ENCODE results near the gene TMEM184B. TPM values are rescaled to one million over a fixed set of nuclear protein-coding genes. Genes with fewer than 3 reads are reported as not detected.

TMEM184B gene
- total RNA-seq, 1 experiment from 2014 or later, result 54.2 TPM

DNA sequence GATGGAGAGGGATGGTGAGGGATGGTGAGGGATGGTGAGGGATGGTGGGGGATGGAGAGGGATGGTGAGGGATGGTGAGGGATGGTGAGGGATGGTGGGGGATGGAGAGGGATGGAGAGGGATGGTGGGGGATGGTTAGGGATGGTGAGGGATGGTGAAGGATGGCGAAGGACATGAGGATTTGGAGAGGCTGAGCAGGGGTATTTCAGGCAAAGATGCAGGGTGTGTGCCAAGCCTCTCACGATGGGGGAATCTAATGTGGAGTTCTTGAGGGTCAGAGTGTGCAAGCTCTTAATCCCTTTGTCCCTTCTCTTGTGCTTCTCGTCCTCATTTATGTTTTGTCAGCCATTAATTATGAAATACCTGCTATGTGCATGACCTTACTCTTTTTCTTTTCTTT is 83.7 kb downstream of the TMEM184B start:
- H3K4me3 ChIP-seq (ENCODE audit: low read depth in 2 of 2, low read length in 2 of 2), result no peak overlapping the region
- POLR2A ChIA-PET, result no interaction called here
- CTCF ChIA-PET, result no interaction called here
- no TSS peak for BruUV-seq (replicated peaks)
- ATAC-seq (no peak), DNase-seq (ENCODE audit: low read depth, low spot score) (no peak)
- in situ Hi-C loops (cut with HindIII; ENCODE audit: low pct_unique_long_range_greater_than_20kb, low sequenced_read_pairs) (no loop called here), intact Hi-C loops (cut with micrococcal nuclease; ENCODE audit: unreplicated experiment) (no loop called here)
- H3K27ac ChIP-seq (ENCODE audit: low read length), result no peak overlapping the region
- no peaks in the 10 kb centered on the region for H3K4me1 ChIP-seq (ENCODE audit: control insufficient read depth, insufficient read depth, low read length)
- H3K36me3 ChIP-seq (ENCODE audit: control insufficient read depth, insufficient read depth, low read length), result no peaks in the 10 kb centered on the region
- H3K27me3 ChIP-seq (ENCODE audit: control insufficient read depth, insufficient read depth, low read length), result no peaks in the 10 kb centered on the region
- no peaks in the 10 kb centered on the region for H3K9me3 ChIP-seq (ENCODE audit: control insufficient read depth, insufficient read depth, low read depth, low read length)
- TF ChIP-seq SIN3A (IDR thresholded peaks at IDR 0.05; ENCODE audit: borderline replicate concordance, insufficient read depth, low read depth, low read length) (no peak), TCF7L2 (IDR thresholded peaks at IDR 0.05; ENCODE audit: low read depth, low read length) (no peak), POLR2AphosphoS5 (IDR thresholded peaks at IDR 0.05; ENCODE audit: low read depth, low read length) (no peak)
- TF ChIP-seq, protein P1, sequence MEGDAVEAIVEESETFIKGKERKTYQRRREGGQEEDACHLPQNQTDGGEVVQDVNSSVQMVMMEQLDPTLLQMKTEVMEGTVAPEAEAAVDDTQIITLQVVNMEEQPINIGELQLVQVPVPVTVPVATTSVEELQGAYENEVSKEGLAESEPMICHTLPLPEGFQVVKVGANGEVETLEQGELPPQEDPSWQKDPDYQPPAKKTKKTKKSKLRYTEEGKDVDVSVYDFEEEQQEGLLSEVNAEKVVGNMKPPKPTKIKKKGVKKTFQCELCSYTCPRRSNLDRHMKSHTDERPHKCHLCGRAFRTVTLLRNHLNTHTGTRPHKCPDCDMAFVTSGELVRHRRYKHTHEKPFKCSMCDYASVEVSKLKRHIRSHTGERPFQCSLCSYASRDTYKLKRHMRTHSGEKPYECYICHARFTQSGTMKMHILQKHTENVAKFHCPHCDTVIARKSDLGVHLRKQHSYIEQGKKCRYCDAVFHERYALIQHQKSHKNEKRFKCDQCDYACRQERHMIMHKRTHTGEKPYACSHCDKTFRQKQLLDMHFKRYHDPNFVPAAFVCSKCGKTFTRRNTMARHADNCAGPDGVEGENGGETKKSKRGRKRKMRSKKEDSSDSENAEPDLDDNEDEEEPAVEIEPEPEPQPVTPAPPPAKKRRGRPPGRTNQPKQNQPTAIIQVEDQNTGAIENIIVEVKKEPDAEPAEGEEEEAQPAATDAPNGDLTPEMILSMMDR (IDR thresholded peaks at IDR 0.05), result no peak
- TF ChIP-seq, protein P2, sequence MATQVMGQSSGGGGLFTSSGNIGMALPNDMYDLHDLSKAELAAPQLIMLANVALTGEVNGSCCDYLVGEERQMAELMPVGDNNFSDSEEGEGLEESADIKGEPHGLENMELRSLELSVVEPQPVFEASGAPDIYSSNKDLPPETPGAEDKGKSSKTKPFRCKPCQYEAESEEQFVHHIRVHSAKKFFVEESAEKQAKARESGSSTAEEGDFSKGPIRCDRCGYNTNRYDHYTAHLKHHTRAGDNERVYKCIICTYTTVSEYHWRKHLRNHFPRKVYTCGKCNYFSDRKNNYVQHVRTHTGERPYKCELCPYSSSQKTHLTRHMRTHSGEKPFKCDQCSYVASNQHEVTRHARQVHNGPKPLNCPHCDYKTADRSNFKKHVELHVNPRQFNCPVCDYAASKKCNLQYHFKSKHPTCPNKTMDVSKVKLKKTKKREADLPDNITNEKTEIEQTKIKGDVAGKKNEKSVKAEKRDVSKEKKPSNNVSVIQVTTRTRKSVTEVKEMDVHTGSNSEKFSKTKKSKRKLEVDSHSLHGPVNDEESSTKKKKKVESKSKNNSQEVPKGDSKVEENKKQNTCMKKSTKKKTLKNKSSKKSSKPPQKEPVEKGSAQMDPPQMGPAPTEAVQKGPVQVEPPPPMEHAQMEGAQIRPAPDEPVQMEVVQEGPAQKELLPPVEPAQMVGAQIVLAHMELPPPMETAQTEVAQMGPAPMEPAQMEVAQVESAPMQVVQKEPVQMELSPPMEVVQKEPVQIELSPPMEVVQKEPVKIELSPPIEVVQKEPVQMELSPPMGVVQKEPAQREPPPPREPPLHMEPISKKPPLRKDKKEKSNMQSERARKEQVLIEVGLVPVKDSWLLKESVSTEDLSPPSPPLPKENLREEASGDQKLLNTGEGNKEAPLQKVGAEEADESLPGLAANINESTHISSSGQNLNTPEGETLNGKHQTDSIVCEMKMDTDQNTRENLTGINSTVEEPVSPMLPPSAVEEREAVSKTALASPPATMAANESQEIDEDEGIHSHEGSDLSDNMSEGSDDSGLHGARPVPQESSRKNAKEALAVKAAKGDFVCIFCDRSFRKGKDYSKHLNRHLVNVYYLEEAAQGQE (IDR thresholded peaks at IDR 0.05; ENCODE audit: insufficient read depth in 1 of 2, low read depth in 2 of 2, low read length in 1 of 2), result no peak

- Histone ChIP-seq H3K4me3 (ENCODE audit: low read depth in 2 of 2, low read length in 2 of 2) (no peak overlapping the region), H3K9me3 (ENCODE audit: control insufficient read depth, insufficient read depth, low read depth, low read length) (no peaks in the 10 kb centered on the region), H3K27ac (ENCODE audit: low read length) (no peak overlapping the region), H3K36me3 (ENCODE audit: control insufficient read depth, insufficient read depth, low read length) (no peaks in the 10 kb centered on the region), H3K27me3 (ENCODE audit: control insufficient read depth, insufficient read depth, low read length) (no peaks in the 10 kb centered on the region), H3K4me1 (ENCODE audit: control insufficient read depth, insufficient read depth, low read length) (no peaks in the 10 kb centered on the region)
- BruUV-seq (replicated peaks), result no TSS peak
- in situ Hi-C loops (cut with HindIII; ENCODE audit: low pct_unique_long_range_greater_than_20kb, low sequenced_read_pairs), result no loop called here
- POLR2A ChIA-PET, result interaction anchor here (0.6 kb wide), 1 partner anchor 379 kb away, joined by 3 read pairs; no protein-coding TSS in a partner anchor
- TF ChIP-seq SIN3A (IDR thresholded peaks at IDR 0.05; ENCODE audit: borderline replicate concordance, insufficient read depth, low read depth, low read length) (no peak), POLR2AphosphoS5 (IDR thresholded peaks at IDR 0.05; ENCODE audit: low read depth, low read length) (no peak), TCF7L2 (IDR thresholded peaks at IDR 0.05; ENCODE audit: low read depth, low read length) (no peak)
- TF ChIP-seq, protein P1 (IDR thresholded peaks at IDR 0.05), result no peak
- TF ChIP-seq, protein P2 (IDR thresholded peaks at IDR 0.05; ENCODE audit: insufficient read depth in 1 of 2, low read depth in 2 of 2, low read length in 1 of 2), result no peak
- DNase-seq (ENCODE audit: low read depth, low spot score) (no peak), ATAC-seq (no peak)
- CTCF ChIA-PET, result no interaction called here
- intact Hi-C loops (cut with micrococcal nuclease; ENCODE audit: unreplicated experiment), result no loop called here
Measured at GRCh38 chr22:38187413-38188212, 85.2 kb downstream of the TMEM184B start.

Data from Panc1 (cell line).